GM12874 (cell line): ENCODE data around the gene RBMS1.

Experiments used
- CTCF ChIP-seq: IDR thresholded peaks from 2 replicates; pipeline ENCODE4 v1.5.1; 2011; ENCODE audit warnings: low read depth, mild to moderate bottlenecking, control low read depth, low read length, moderate library complexity; ENCODE audit not compliant: insufficient read depth

Gene RBMS1

GRCh38 chr2:160458718-160459453 lies 34.7 kb downstream of the RBMS1 start:
- no peak for TF ChIP-seq CTCF

- TF ChIP-seq CTCF: no peak
Measured at GRCh38 chr2:160457588-160457987, 36.0 kb downstream of the RBMS1 start.

GRCh38 chr2:160454070-160454797 lies 39.4 kb downstream of the RBMS1 start:
- TF ChIP-seq CTCF: no peak

- TF ChIP-seq CTCF: no peak
Measured at GRCh38 chr2:160453111-160453820, 40.3 kb downstream of the RBMS1 start.

GRCh38 chr2:160450486-160450885 lies 43.1 kb downstream of the RBMS1 start:
- no peak for TF ChIP-seq CTCF

- no peak for TF ChIP-seq CTCF
Measured at GRCh38 chr2:160445673-160446072, 47.9 kb downstream of the RBMS1 start.

GRCh38 chr2:160442603-160443002 lies 51.0 kb downstream of the RBMS1 start:
- TF ChIP-seq CTCF: no peak
